Pulmonary artery endothelial cell (primary cell): ENCODE data around the gene ALDH1A3. TPM values are rescaled to one million over a fixed set of nuclear protein-coding genes. Genes with fewer than 3 reads are reported as not detected.

Source experiments
- DNase-seq: peaks from one replicate; pipeline ENCODE4 v3.0.0-alpha.2; 2011; ENCODE audit warnings: low read depth, low spot score
- total RNA-seq: library from RNA; depleted of rRNA; stranded (reverse); fragments of >200 nt; gene quantifications from 2 replicates; pipeline ENCODE4 v1.2.3, GENCODE V29; 2014

The ALDH1A3 gene
- total RNA-seq, 1 donor from 2014 or later = 52.1 TPM

GRCh38 chr15:100881573-100882336, 2.1 kb downstream of the ALDH1A3 start:
- DNase-seq = no peak

- DNase-seq = no peak
These were observed 5.5 kb downstream of the ALDH1A3 start for GRCh38 chr15:100885116-100885515.

- no peak for DNase-seq
These were observed 6.2 kb downstream of the ALDH1A3 start for GRCh38 chr15:100885811-100886210.

- DNase-seq = no peak
These were observed 7.7 kb downstream of the ALDH1A3 start for GRCh38 chr15:100887211-100887913.

- peak; percentile 69 for DNase-seq
These were observed 9.9 kb downstream of the ALDH1A3 start for GRCh38 chr15:100889385-100890050.

GRCh38 chr15:100890051-100890720, 10.6 kb downstream of the ALDH1A3 start:
- no peak for DNase-seq

GRCh38 chr15:100890850-100891249, 11.2 kb downstream of the ALDH1A3 start:
- no peak for DNase-seq

- no peak for DNase-seq
These were observed 11.8 kb downstream of the ALDH1A3 start for GRCh38 chr15:100891307-100892012.

GRCh38 chr15:100892013-100892355, 12.4 kb downstream of the ALDH1A3 start:
- DNase-seq = no peak

GRCh38 chr15:100893261-100893963, 13.8 kb downstream of the ALDH1A3 start:
- DNase-seq = no peak

GRCh38 chr15:100893964-100894295, 14.3 kb downstream of the ALDH1A3 start:
- DNase-seq = no peak

GRCh38 chr15:100895721-100896120, 16.1 kb downstream of the ALDH1A3 start:
- no peak for DNase-seq

GRCh38 chr15:100897221-100898151, 17.9 kb downstream of the ALDH1A3 start:
- DNase-seq = no peak

GRCh38 chr15:100898152-100898490, 18.5 kb downstream of the ALDH1A3 start:
- no peak for DNase-seq

- no peak for DNase-seq
These were observed 19.2 kb downstream of the ALDH1A3 start for GRCh38 chr15:100898661-100899462.

- no peak for DNase-seq
These were observed 20.0 kb downstream of the ALDH1A3 start for GRCh38 chr15:100899601-100900000.

GRCh38 chr15:100900136-100900794, 20.6 kb downstream of the ALDH1A3 start:
- no peak for DNase-seq

- DNase-seq = no peak
These were observed 21.2 kb downstream of the ALDH1A3 start for GRCh38 chr15:100900795-100901169.
